22Rv1 (cell line): ENCODE data around the gene CPNE4.

Experiments used
- CTCF ChIP-seq: fragments of 450-650 bp; IDR thresholded peaks from 2 replicates; pipeline ENCODE4 v1.5.1; 2017; ENCODE audit warnings: mild to moderate bottlenecking
- ZFX ChIP-seq: fragments of 450-650 bp; IDR thresholded peaks from 2 replicates; pipeline ENCODE4 v1.6.1; 2017; ENCODE audit warnings: antibody characterized with exemption, borderline replicate concordance

GRCh38 chr3:131704098-131704497 lies 330.7 kb downstream of the CPNE4 start:
- TF ChIP-seq CTCF (no peak), ZFX (no peak)
